Measurements from ENCODE around the gene FXYD6. TPM values are rescaled to one million over a fixed set of nuclear protein-coding genes. Genes with fewer than 3 reads are reported as not detected.

FXYD6 gene
- total and polyA plus RNA-seq, 8 donors = 12.7 to 187 (median 40.6) TPM

GRCh38 chr11:117799634-117800033 is 76.8 kb downstream of the FXYD6 start:
- H3K4me3 ChIP-seq = no peak overlapping the region
- WGBS, 5 donors = 41 to 70% (median 45%) methylated on average over 5 of the region's 5 CpGs
- intact Hi-C loops (cut with DNase I; ENCODE audit: low total_unique reads) = loop anchor here (10.0 kb wide), 1 partner anchor 375 kb away; no protein-coding TSS in a partner anchor
- no peaks in the 10 kb centered on the region for H3K36me3 ChIP-seq
- peaks cover 20 to 26% (median 23%) of the 10 kb centered on the region in 4 donors for H3K4me1 ChIP-seq
- DNase-seq = no peak
- H3K9me3 ChIP-seq = no peaks in the 10 kb centered on the region
- TF ChIP-seq POLR2AphosphoS5 (IDR thresholded peaks at IDR 0.05) = no peak
- peaks cover 14 to 53% (median 39%) of the 10 kb centered on the region in 3 donors for H3K27me3 ChIP-seq
- H3K27ac ChIP-seq = no peak overlapping the region

- Histone ChIP-seq H3K4me1 (peaks cover 20 to 26% (median 23%) of the 10 kb centered on the region in 4 donors), H3K9me3 (no peaks in the 10 kb centered on the region), H3K27ac (no peak within 1 kb of the TSS), H3K4me3 (peak within 1 kb of the TSS; percentile 30 to 45 (median 40)), H3K27me3 (peaks cover 14 to 80% (median 60%) of the 10 kb centered on the region in 3 donors), H3K36me3 (no peaks in the 10 kb centered on the region)
- 0 to 7% (median 4%) methylated on average over 11 to 66 of the region's 66 CpGs for WGBS, 5 donors
- TF ChIP-seq CTCF (IDR thresholded peaks at IDR 0.05) = no peak
- no peak for TF ChIP-seq EP300 (IDR thresholded peaks at IDR 0.05)
- TF ChIP-seq POLR2AphosphoS5 (IDR thresholded peaks at IDR 0.05) = no peak
- TF ChIP-seq POLR2A (IDR thresholded peaks at IDR 0.05) = no peak
- DNase-seq = peak in 1 of 2 donors; percentile 75
- intact Hi-C loops (cut with DNase I; ENCODE audit: low total_unique reads) = loop anchor here (10.0 kb wide), 1 partner anchor 372 kb away; no protein-coding TSS in a partner anchor
These were observed 79.5 kb downstream of the FXYD6 start, which contains the start of gene DSCAML1 for GRCh38 chr11:117796872-117797529. TSS of gene DSCAML1 (minus strand) at chr11:117797216. CDS start at chr11:117797079, 137 bp downstream.

- H3K27ac ChIP-seq = no peak overlapping the region
- intact Hi-C loops (cut with DNase I; ENCODE audit: low total_unique reads) = loop anchor here (10.0 kb wide), 1 partner anchor 372 kb away; no protein-coding TSS in a partner anchor
- H3K27me3 ChIP-seq = peaks cover 14 to 80% (median 61%) of the 10 kb centered on the region in 3 donors
- no peak for DNase-seq
- H3K36me3 ChIP-seq = no peaks in the 10 kb centered on the region
- H3K4me1 ChIP-seq = peaks cover 20 to 26% (median 23%) of the 10 kb centered on the region in 4 donors
- peak overlapping the region; percentile 30 to 45 (median 40) for H3K4me3 ChIP-seq
- WGBS, 5 donors = 2 to 10% (median 3%) methylated on average over 2 to 35 of the region's 35 CpGs; no CpG with 5 or more reads in 1 of the 5 donors
- H3K9me3 ChIP-seq = no peaks in the 10 kb centered on the region
- no peak for TF ChIP-seq POLR2AphosphoS5 (IDR thresholded peaks at IDR 0.05)
- no peak for TF ChIP-seq EP300 (IDR thresholded peaks at IDR 0.05)
- no peak for TF ChIP-seq POLR2A (IDR thresholded peaks at IDR 0.05)
- no peak for TF ChIP-seq CTCF (IDR thresholded peaks at IDR 0.05)
These were observed 80.0 kb downstream of the FXYD6 start for GRCh38 chr11:117796456-117796871.

- H3K36me3 ChIP-seq = no peaks in the 10 kb centered on the region
- H3K4me3 ChIP-seq = peak overlapping the region; percentile 30 to 45 (median 40)
- no peak overlapping the region for H3K27ac ChIP-seq
- TF ChIP-seq EP300 (IDR thresholded peaks at IDR 0.05) (no peak), POLR2A (IDR thresholded peaks at IDR 0.05) (no peak), POLR2AphosphoS5 (IDR thresholded peaks at IDR 0.05) (no peak), CTCF (IDR thresholded peaks at IDR 0.05) (no peak)
- H3K27me3 ChIP-seq = peaks cover 14 to 80% (median 61%) of the 10 kb centered on the region in 3 donors
- H3K9me3 ChIP-seq = no peaks in the 10 kb centered on the region
- intact Hi-C loops (cut with DNase I; ENCODE audit: low total_unique reads) = loop anchor here (10.0 kb wide), 1 partner anchor 371 kb away; no protein-coding TSS in a partner anchor
- H3K4me1 ChIP-seq = peaks cover 20 to 26% (median 23%) of the 10 kb centered on the region in 4 donors
- DNase-seq = peak in 1 of 2 donors; percentile 33
- WGBS, 5 donors = 7 to 8% (median 8%) methylated on average over 17 to 53 of the region's 53 CpGs
These were observed 80.6 kb downstream of the FXYD6 start for GRCh38 chr11:117795638-117796455.

Measured in stomach (tissue), 9 donors.